ENCODE measurements around the gene CCL11.

- no peak for TF ChIP-seq GATA1 (IDR thresholded peaks at IDR 0.05; ENCODE audit: low read depth, low read length)
- TF ChIP-seq POLR2A (IDR thresholded peaks at IDR 0.05; ENCODE audit: low read length) = no peak
Observed at GRCh38 chr17:34313164-34313563, 27.6 kb downstream of the CCL11 start.

All from erythroblast (primary cell).